HG02571 (cell line): ENCODE measurements around the gene LRIT1.
"Not testable (repeated sequence)": the region's sequence is repeated elsewhere in the genome, so short reads cannot be mapped to it uniquely, and the experiment has no call there.

Experiments
- ATAC-seq: cut with Tn5 transposase; IDR thresholded peaks from one replicate; pipeline ENCODE4 v1.9.1; 2021; ENCODE audit warnings: mild to moderate bottlenecking, moderate library complexity; ENCODE audit not compliant: unreplicated experiment

The LRIT1 gene

GRCh38 chr10:84241185-84241790 is at the start of gene LRIT1:
Gene LRIT1 (minus strand): TSS chr10:84241546. CDS start chr10:84241439, 107 bp downstream.
- no peak for ATAC-seq

GRCh38 chr10:84290235-84290634 is 48.9 kb upstream of the LRIT1 start:
- ATAC-seq, result no peak

GRCh38 chr10:84289521-84290200 is 48.3 kb upstream of the LRIT1 start:
- no peak for ATAC-seq

GRCh38 chr10:84288151-84288550 is 46.8 kb upstream of the LRIT1 start:
- no peak for ATAC-seq

GRCh38 chr10:84286695-84287094 is 45.3 kb upstream of the LRIT1 start:
- no peak for ATAC-seq

GRCh38 chr10:84279876-84280475 is 38.6 kb upstream of the LRIT1 start:
- not testable (repeated sequence) for ATAC-seq

GRCh38 chr10:84270708-84271107 is 29.4 kb upstream of the LRIT1 start:
- no peak for ATAC-seq

- ATAC-seq, result no peak
These were observed 28.4 kb upstream of the LRIT1 start for GRCh38 chr10:84269773-84270172.

- ATAC-seq, result no peak
These were observed 27.8 kb upstream of the LRIT1 start for GRCh38 chr10:84269162-84269561.

- no peak for ATAC-seq
These were observed 26.3 kb upstream of the LRIT1 start for GRCh38 chr10:84267503-84268126.

GRCh38 chr10:84265418-84265817 is 24.1 kb upstream of the LRIT1 start:
- no peak for ATAC-seq

- ATAC-seq, result peak; percentile 93
These were observed 23.3 kb upstream of the LRIT1 start for GRCh38 chr10:84264611-84265141.

GRCh38 chr10:84263716-84264115 is 22.4 kb upstream of the LRIT1 start:
- no peak for ATAC-seq

GRCh38 chr10:84262190-84262956 is 21.0 kb upstream of the LRIT1 start:
- ATAC-seq, result no peak

GRCh38 chr10:84261236-84261915 is 20.0 kb upstream of the LRIT1 start:
- ATAC-seq, result no peak

- no peak for ATAC-seq
These were observed 16.8 kb upstream of the LRIT1 start for GRCh38 chr10:84258034-84258695.

- ATAC-seq, result no peak
These were observed 16.1 kb upstream of the LRIT1 start for GRCh38 chr10:84257343-84258020.

- ATAC-seq, result no peak
These were observed 15.4 kb upstream of the LRIT1 start for GRCh38 chr10:84256510-84257342.
